SK-N-SH treated with all-trans-retinoic acid at 6 μM for 48 hours (cell line): ENCODE data around the gene GGN.

Experiments used
- BACH2 ChIP-seq: fragments of 250-450 bp; sonication (Bioruptor Pico); IDR thresholded peaks from 2 replicates; pipeline ENCODE4 v1.9.0; 2021; ENCODE audit warnings: mild to moderate bottlenecking, borderline replicate concordance
- ISL1 ChIP-seq: fragments of 250-450 bp; sonication (Bioruptor Pico); IDR thresholded peaks from 2 replicates; pipeline ENCODE4 v2.1.2; 2022; ENCODE audit warnings: mild to moderate bottlenecking, moderate library complexity
- SNAI2 ChIP-seq: fragments of 250-450 bp; sonication (Bioruptor Pico); IDR thresholded peaks from 2 replicates; pipeline ENCODE4 v1.5.0; 2020; ENCODE audit warnings: mild to moderate bottlenecking, moderate library complexity
- TCF4 ChIP-seq: fragments of 250-450 bp; sonication (Bioruptor Pico); IDR thresholded peaks from 2 replicates; pipeline ENCODE4 v1.8.0; 2021; ENCODE audit warnings: mild to moderate bottlenecking, moderate library complexity, borderline replicate concordance
- ZFP3 ChIP-seq: fragments of 250-450 bp; sonication (Bioruptor Pico); IDR thresholded peaks from 2 replicates; pipeline ENCODE4 v1.5.0; 2020; ENCODE audit warnings: mild to moderate bottlenecking, moderate library complexity
- TF ChIP-seq, protein P1 (sequence below): fragments of 250-450 bp; sonication (Bioruptor Pico); IDR thresholded peaks from 2 replicates; pipeline ENCODE4 v1.5.1; 2021; ENCODE audit warnings: mild to moderate bottlenecking, moderate library complexity
- TF ChIP-seq, protein P2 (sequence below): fragments of 250-450 bp; sonication (Bioruptor Pico); IDR thresholded peaks from 2 replicates; pipeline ENCODE4 v1.8.0; 2020; ENCODE audit warnings: mild to moderate bottlenecking, moderate library complexity, borderline replicate concordance

DNA sequence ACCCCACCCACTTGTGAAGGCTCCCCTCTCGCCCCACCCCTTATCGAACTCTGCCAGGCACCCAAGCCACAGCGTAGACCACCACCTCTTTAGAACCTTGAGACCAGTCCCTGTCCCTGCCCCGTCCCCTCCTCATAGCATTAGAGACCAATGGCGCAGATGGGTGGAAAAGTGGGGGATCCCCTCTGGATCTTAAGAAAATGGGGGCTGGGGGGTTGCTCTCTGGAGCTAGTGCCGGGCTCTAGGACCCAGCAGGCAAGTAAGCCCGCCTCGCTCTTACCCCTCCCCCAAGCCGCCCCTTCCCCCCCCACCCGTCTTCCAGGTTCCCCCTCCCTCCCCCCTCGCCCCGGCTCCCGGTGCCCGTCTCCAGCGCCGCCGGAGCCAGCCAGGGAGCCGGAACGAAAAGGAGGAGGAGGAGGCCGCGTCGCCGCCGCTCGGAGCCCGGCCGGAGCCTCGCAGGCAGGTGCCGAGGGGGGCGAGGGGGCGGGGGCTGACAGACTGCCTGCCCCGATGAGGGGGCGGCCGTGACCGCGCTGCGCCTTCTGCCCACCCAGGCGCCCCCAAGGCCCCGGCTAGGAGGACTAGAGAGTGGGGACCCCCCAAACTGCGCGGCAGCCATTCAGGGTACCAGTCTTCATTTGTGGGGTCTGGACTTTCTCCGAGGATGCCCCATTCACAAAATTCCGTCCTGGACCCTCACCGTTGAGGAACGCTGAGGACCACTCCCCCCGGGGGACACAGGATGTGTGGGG, 691 bp upstream of the GGN start, which contains the start of gene SPRED3:
- TF ChIP-seq, protein P1, sequence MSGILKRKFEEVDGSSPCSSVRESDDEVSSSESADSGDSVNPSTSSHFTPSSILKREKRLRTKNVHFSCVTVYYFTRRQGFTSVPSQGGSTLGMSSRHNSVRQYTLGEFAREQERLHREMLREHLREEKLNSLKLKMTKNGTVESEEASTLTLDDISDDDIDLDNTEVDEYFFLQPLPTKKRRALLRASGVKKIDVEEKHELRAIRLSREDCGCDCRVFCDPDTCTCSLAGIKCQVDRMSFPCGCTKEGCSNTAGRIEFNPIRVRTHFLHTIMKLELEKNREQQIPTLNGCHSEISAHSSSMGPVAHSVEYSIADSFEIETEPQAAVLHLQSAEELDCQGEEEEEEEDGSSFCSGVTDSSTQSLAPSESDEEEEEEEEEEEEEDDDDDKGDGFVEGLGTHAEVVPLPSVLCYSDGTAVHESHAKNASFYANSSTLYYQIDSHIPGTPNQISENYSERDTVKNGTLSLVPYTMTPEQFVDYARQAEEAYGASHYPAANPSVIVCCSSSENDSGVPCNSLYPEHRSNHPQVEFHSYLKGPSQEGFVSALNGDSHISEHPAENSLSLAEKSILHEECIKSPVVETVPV (CRISPR knock-in tag): no peak
- no peak for TF ChIP-seq BACH2 (CRISPR knock-in tag)
- no peak for TF ChIP-seq SNAI2 (CRISPR knock-in tag)
- TF ChIP-seq ZFP3 (CRISPR knock-in tag): no peak
- TF ChIP-seq, protein P2, sequence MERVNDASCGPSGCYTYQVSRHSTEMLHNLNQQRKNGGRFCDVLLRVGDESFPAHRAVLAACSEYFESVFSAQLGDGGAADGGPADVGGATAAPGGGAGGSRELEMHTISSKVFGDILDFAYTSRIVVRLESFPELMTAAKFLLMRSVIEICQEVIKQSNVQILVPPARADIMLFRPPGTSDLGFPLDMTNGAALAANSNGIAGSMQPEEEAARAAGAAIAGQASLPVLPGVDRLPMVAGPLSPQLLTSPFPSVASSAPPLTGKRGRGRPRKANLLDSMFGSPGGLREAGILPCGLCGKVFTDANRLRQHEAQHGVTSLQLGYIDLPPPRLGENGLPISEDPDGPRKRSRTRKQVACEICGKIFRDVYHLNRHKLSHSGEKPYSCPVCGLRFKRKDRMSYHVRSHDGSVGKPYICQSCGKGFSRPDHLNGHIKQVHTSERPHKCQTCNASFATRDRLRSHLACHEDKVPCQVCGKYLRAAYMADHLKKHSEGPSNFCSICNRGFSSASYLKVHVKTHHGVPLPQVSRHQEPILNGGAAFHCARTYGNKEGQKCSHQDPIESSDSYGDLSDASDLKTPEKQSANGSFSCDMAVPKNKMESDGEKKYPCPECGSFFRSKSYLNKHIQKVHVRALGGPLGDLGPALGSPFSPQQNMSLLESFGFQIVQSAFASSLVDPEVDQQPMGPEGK (CRISPR knock-in tag): peak; percentile 90; the same call in 1 of the 2 replicates
- TF ChIP-seq TCF4 (CRISPR knock-in tag): no peak
- no peak for TF ChIP-seq ISL1 (CRISPR knock-in tag)
